Mesothelial cell of epicardium (in vitro differentiated cells): ENCODE measurements around the gene MAGI2. TPM values are rescaled to one million over a fixed set of nuclear protein-coding genes. Genes with fewer than 3 reads are reported as not detected.

Source experiments
- DNase-seq, 2 experiments: peaks; one replicate each; pipeline ENCODE4 v3.0.0; 2021; ENCODE audit warnings: low spot score in 2 of 2; ENCODE audit not compliant: unreplicated experiment in 2 of 2
- H3K27ac Mint-ChIP-seq: 2 replicates; pipeline ENCODE4 v1.8.0; 2021; ENCODE audit warnings: mixed read lengths
- H3K27me3 Mint-ChIP-seq: 2 replicates; pipeline ENCODE4 v1.8.0; 2021; ENCODE audit warnings: low read depth, mixed read lengths
- H3K36me3 Mint-ChIP-seq: 2 replicates; pipeline ENCODE4 v1.8.0; 2021; ENCODE audit warnings: mixed read lengths
- H3K4me1 Mint-ChIP-seq: 2 replicates; pipeline ENCODE4 v1.8.0; 2021; ENCODE audit warnings: mixed read lengths
- H3K4me3 Mint-ChIP-seq: 2 replicates; pipeline ENCODE4 v1.8.0; 2021; ENCODE audit warnings: mild to moderate bottlenecking, moderate library complexity, mixed read lengths
- H3K9me3 Mint-ChIP-seq: 2 replicates; pipeline ENCODE4 v1.8.0; 2021; ENCODE audit warnings: mixed read lengths
- total RNA-seq: library from RNA; stranded (reverse); gene quantifications from 3 replicates; pipeline ENCODE4 v1.2.1, GENCODE V29; 2021
- TF ChIP-seq, protein P1 (sequence below): fragments of 200-600 bp; sonication (generic); IDR thresholded peaks from one replicate; pipeline ENCODE4 v1.5.0; 2021; ENCODE audit warnings: antibody characterized with exemption; ENCODE audit not compliant: unreplicated experiment

MAGI2 gene
- total RNA-seq, 1 donor from 2014 or later, result 38.4 TPM

DNA sequence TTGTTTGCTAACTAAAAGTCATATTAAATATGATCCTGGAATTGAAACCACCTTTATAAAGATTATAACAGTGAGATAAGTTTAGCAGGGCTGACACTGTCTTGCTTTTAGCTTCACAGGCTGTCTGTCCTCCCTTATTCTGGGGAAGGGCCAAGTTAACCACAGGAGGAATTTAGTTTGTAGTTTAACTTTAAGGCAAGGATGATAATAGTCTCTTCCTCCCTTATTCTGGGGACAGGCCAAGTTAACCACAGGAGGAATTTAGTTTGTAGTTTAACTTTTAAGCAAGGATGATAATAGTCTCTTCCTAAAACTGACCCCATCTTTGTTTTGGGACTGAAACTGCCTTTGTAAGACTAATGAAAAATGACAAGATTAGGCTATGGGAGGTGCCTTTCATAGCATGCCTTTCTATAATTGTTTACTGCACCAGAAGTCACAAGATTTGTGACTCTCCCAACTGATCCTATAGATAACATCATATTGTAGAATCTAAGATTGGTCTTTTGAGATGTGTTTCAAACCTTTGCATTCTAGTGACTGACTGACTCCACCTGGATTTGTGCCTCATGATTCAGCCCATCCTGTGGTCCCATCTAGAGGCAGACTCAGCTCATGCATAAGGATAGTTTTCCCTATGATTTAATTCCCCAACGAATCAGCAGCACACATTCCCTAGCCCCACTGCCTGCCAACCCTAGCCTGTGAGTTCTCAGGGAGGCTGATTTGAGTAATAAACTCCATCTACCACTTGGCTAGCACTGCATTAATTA, 212.0 kb downstream of the MAGI2 start:
- no peak overlapping the region for H3K27ac Mint-ChIP-seq
- peaks cover 16% of the 10 kb centered on the region for H3K9me3 Mint-ChIP-seq
- TF ChIP-seq, protein P1, sequence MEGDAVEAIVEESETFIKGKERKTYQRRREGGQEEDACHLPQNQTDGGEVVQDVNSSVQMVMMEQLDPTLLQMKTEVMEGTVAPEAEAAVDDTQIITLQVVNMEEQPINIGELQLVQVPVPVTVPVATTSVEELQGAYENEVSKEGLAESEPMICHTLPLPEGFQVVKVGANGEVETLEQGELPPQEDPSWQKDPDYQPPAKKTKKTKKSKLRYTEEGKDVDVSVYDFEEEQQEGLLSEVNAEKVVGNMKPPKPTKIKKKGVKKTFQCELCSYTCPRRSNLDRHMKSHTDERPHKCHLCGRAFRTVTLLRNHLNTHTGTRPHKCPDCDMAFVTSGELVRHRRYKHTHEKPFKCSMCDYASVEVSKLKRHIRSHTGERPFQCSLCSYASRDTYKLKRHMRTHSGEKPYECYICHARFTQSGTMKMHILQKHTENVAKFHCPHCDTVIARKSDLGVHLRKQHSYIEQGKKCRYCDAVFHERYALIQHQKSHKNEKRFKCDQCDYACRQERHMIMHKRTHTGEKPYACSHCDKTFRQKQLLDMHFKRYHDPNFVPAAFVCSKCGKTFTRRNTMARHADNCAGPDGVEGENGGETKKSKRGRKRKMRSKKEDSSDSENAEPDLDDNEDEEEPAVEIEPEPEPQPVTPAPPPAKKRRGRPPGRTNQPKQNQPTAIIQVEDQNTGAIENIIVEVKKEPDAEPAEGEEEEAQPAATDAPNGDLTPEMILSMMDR, result no peak
- H3K4me3 Mint-ChIP-seq, result no peak overlapping the region
- peaks cover 1% of the 10 kb centered on the region for H3K27me3 Mint-ChIP-seq
- DNase-seq, result no peak
- no peaks in the 10 kb centered on the region for H3K36me3 Mint-ChIP-seq
- peaks cover 15% of the 10 kb centered on the region for H3K4me1 Mint-ChIP-seq

DNA sequence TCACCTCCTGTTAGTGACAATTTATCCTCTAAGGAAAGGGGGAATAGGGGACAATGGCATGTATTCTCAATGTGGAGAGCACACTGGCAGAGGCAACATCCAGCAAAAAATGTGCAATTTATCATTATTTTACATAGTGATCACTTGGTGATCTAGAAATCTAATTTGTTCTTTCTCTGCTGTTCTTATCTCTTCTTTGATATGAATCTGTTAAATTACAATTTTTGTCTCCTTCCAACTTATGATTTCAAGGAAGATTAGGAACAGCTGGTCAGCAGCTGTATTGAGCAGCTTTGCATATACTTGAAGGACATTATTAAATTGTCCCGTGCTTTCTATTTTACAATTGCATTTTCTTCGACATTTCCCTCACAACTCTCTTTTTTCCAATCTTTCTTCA, 213.1 kb downstream of the MAGI2 start:
- Mint-ChIP-seq H3K9me3 (peaks cover 7% of the 10 kb centered on the region), H3K36me3 (peaks cover 1% of the 10 kb centered on the region), H3K27me3 (peaks cover 1% of the 10 kb centered on the region), H3K27ac (no peak overlapping the region), H3K4me1 (peaks cover 15% of the 10 kb centered on the region), H3K4me3 (no peak overlapping the region)
- no peak for DNase-seq
- TF ChIP-seq, protein P1, result no peak

- Mint-ChIP-seq H3K27ac (no peak overlapping the region), H3K36me3 (peaks cover 1% of the 10 kb centered on the region), H3K4me1 (peaks cover 11% of the 10 kb centered on the region), H3K27me3 (peaks cover 1% of the 10 kb centered on the region), H3K4me3 (no peak overlapping the region), H3K9me3 (peaks cover 4% of the 10 kb centered on the region)
- TF ChIP-seq, protein P1, result no peak
- DNase-seq, result no peak
Observed at GRCh38 chr7:79236352-79237028, 217.0 kb downstream of the MAGI2 start.

GRCh38 chr7:79227044-79227443, 226.4 kb downstream of the MAGI2 start:
- no peak for DNase-seq
- H3K4me3 Mint-ChIP-seq, result no peak overlapping the region
- H3K9me3 Mint-ChIP-seq, result no peaks in the 10 kb centered on the region
- TF ChIP-seq, protein P1, result no peak
- H3K27me3 Mint-ChIP-seq, result no peaks in the 10 kb centered on the region
- no peaks in the 10 kb centered on the region for H3K4me1 Mint-ChIP-seq
- no peak overlapping the region for H3K27ac Mint-ChIP-seq
- H3K36me3 Mint-ChIP-seq, result no peaks in the 10 kb centered on the region

DNA sequence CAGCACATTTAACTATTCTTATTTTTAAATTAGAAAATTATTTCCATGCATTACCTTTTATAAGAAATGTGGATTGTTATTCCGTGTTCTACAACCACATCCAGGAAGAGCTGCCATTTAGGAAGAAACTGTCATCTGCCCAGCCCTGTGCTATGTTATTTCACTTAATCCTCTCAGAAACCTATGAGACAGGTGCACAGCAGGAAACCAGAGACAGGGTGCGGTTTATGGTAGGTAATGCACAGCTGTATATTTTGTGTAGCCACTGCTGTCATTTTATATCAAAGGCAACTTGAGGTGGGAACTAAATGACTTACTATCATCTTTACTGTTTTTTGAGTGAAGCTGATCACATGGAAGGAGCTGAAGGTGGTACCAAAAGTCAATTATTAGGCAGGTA, 232.3 kb downstream of the MAGI2 start:
- H3K4me1 Mint-ChIP-seq, result no peaks in the 10 kb centered on the region
- no peaks in the 10 kb centered on the region for H3K36me3 Mint-ChIP-seq
- no peak for DNase-seq
- no peak overlapping the region for H3K27ac Mint-ChIP-seq
- H3K4me3 Mint-ChIP-seq, result no peak overlapping the region
- no peaks in the 10 kb centered on the region for H3K9me3 Mint-ChIP-seq
- no peaks in the 10 kb centered on the region for H3K27me3 Mint-ChIP-seq
- TF ChIP-seq, protein P1, result no peak
